A549 (cell line): ENCODE results near the gene SEC22C. TPM values are rescaled to one million over a fixed set of nuclear protein-coding genes. Genes with fewer than 3 reads are reported as not detected.

Experiments used
- ATAC-seq, 2 experiments: fragments of 200-7000 bp in 1 of 2; fragments of >200 bp in 1 of 2; cut with Nextera tagmentation in 1 of 2; cut with Tn5 transposase in 1 of 2; 3 replicates each; pipeline versions ENCODE4 v1.8.0 to v1.9.1; 2018 to 2020; ENCODE audit warnings: mild to moderate bottlenecking in 1 of 2, moderate library complexity in 1 of 2
- CTCF ChIA-PET: fragments of 300-600 bp; sonication (Branson Sonifier 250); formaldehyde crosslinking; extraction: SDS; loops from one replicate; lab custom pipeline; 2021; ENCODE audit warnings: antibody characterized with exemption, inconsistent platforms; lab: Yijun Ruan, JAX
- POLR2A ChIA-PET: fragments of 350-600 bp; formaldehyde crosslinking; extraction: SDS; loops from one replicate; lab custom pipeline; 2021; ENCODE audit warnings: antibody characterized with exemption, inconsistent platforms; lab: Yijun Ruan, JAX
- DNase-seq, 2 experiments: peaks; one replicate each; pipeline versions ENCODE4 v3.0.0 to v3.0.0-alpha.2; 2011 to 2016; ENCODE audit warnings: low read depth in 1 of 2, low spot score in 1 of 2
- FAIRE-seq: peaks from 2 replicates; lab custom pipeline; 2011; peaks lifted over from hg19 to GRCh38; lab: Jason Lieb, UNC
- H3K27ac ChIP-seq, 2 experiments: fragments of >200 bp; sonication (Bioruptor Twin); formaldehyde crosslinking; 3 replicates each; pipeline ENCODE4 v1.5.1; 2016 to 2017
- H3K4me1 ChIP-seq: fragments of >200 bp; sonication (Bioruptor Twin); formaldehyde crosslinking; 3 replicates; pipeline ENCODE4 v1.6.1; 2016
- H3K4me2 ChIP-seq: fragments of >200 bp; sonication (Bioruptor Twin); formaldehyde crosslinking; 3 replicates; pipeline ENCODE4 v1.6.1; 2016
- H3K4me3 ChIP-seq: fragments of >200 bp; sonication (Bioruptor Twin); formaldehyde crosslinking; 3 replicates; pipeline ENCODE4 v1.5.1; 2016
- H3K9me3 ChIP-seq: fragments of >200 bp; sonication (Bioruptor Twin); formaldehyde crosslinking; 3 replicates; pipeline ENCODE4 v1.6.1; 2016
- ATOH8 ChIP-seq: fragments of 250-450 bp; sonication (Bioruptor Pico); IDR thresholded peaks from 2 replicates; pipeline ENCODE4 v1.5.0; 2020; ENCODE audit warnings: low read depth, mild to moderate bottlenecking, moderate library complexity
- BCL3 ChIP-seq: fragments of >200 bp; sonication (Bioruptor Twin); formaldehyde crosslinking; IDR thresholded peaks from 3 replicates; pipeline ENCODE4 v1.6.1; 2016
- CBX2 ChIP-seq: fragments of 200-600 bp; sonication (generic); IDR thresholded peaks from 2 replicates; pipeline ENCODE4 v1.6.1; 2016; ENCODE audit warnings: low read depth, mild to moderate bottlenecking, borderline replicate concordance
- CBX8 ChIP-seq: fragments of 200-600 bp; sonication (generic); IDR thresholded peaks from 2 replicates; pipeline ENCODE4 v1.6.1; 2016
- CEBPB ChIP-seq, 2 experiments: fragments of >200 bp in 1 of 2; sonication (Bioruptor Twin) in 1 of 2; formaldehyde crosslinking in 1 of 2; IDR thresholded peaks; 2 replicates each; pipeline ENCODE4 v1.6.1; 2012 to 2016
- E2F6 ChIP-seq: IDR thresholded peaks from 2 replicates; pipeline ENCODE4 v1.6.1; 2012; ENCODE audit warnings: low read depth, borderline replicate concordance
- EHF ChIP-seq: fragments of 250-450 bp; sonication (Bioruptor Pico); IDR thresholded peaks from 2 replicates; pipeline ENCODE4 v1.5.0; 2020; ENCODE audit warnings: mild to moderate bottlenecking
- ESRRA ChIP-seq: fragments of 150-350 bp; IDR thresholded peaks from 2 replicates; pipeline ENCODE4 v1.6.1; 2014; ENCODE audit warnings: mild to moderate bottlenecking, low read length, borderline replicate concordance
- FOSB ChIP-seq: fragments of 250-450 bp; sonication (Bioruptor Pico); IDR thresholded peaks from 2 replicates; pipeline ENCODE4 v1.5.0; 2020; ENCODE audit warnings: mild to moderate bottlenecking, moderate library complexity
- FOSL2 ChIP-seq, 2 experiments: fragments of 450-650 bp in 1 of 2; fragments of >200 bp in 1 of 2; sonication (Bioruptor Twin) in 1 of 2; formaldehyde crosslinking; IDR thresholded peaks; 2 replicates each; pipeline versions ENCODE4 v1.5.0 to v1.6.1; 2016 to 2020; ENCODE audit warnings: mild to moderate bottlenecking in 1 of 2, moderate library complexity in 1 of 2
- FOXS1 ChIP-seq: fragments of 250-450 bp; sonication (Bioruptor Pico); IDR thresholded peaks from 2 replicates; pipeline ENCODE4 v1.5.0; 2020; ENCODE audit warnings: mild to moderate bottlenecking, moderate library complexity
- HDAC2 ChIP-seq: fragments of 200-600 bp; sonication (generic); IDR thresholded peaks from 2 replicates; pipeline ENCODE4 v1.6.1; 2016
- HES2 ChIP-seq: fragments of >200 bp; sonication (Bioruptor Twin); formaldehyde crosslinking; IDR thresholded peaks from 2 replicates; pipeline ENCODE4 v1.6.1; 2016
- HOXB13 ChIP-seq: fragments of 250-450 bp; sonication (Bioruptor Pico); IDR thresholded peaks from 2 replicates; pipeline ENCODE4 v1.5.0; 2020; ENCODE audit warnings: low read depth, mild to moderate bottlenecking, moderate library complexity
- HOXB5 ChIP-seq: fragments of 250-450 bp; sonication (Bioruptor Pico); IDR thresholded peaks from 2 replicates; pipeline ENCODE4 v1.5.0; 2020; ENCODE audit warnings: mild to moderate bottlenecking, moderate library complexity
- KDM1A ChIP-seq: fragments of 200-600 bp; sonication (generic); IDR thresholded peaks from 2 replicates; pipeline ENCODE4 v1.6.1; 2016; ENCODE audit warnings: low read depth, mild to moderate bottlenecking
- MYC ChIP-seq: IDR thresholded peaks from 2 replicates; pipeline ENCODE4 v1.6.1; 2012; ENCODE audit warnings: mild to moderate bottlenecking, inconsistent platforms, low read length, improper control_type of control experiment, borderline replicate concordance
- NPAS2 ChIP-seq: fragments of 250-450 bp; sonication (Bioruptor Pico); IDR thresholded peaks from 2 replicates; pipeline ENCODE4 v1.8.0; 2022; ENCODE audit warnings: mild to moderate bottlenecking, moderate library complexity, borderline replicate concordance
- POLR2A ChIP-seq: IDR thresholded peaks from 2 replicates; pipeline ENCODE4 v1.6.1; 2012; ENCODE audit warnings: mild to moderate bottlenecking, low read length
- RAD21 ChIP-seq, 2 experiments: fragments of >200 bp in 1 of 2; sonication (Bioruptor Twin) in 1 of 2; formaldehyde crosslinking in 1 of 2; IDR thresholded peaks in 1 of 2; conservative IDR thresholded peaks in 1 of 2; 2 replicates in 1 of 2; 3 replicates in 1 of 2; pipeline ENCODE4 v1.6.1; 2012 to 2018; ENCODE audit warnings: inconsistent platforms in 1 of 2
- REST ChIP-seq: fragments of 200-600 bp; sonication (generic); IDR thresholded peaks from 2 replicates; pipeline ENCODE4 v1.6.1; 2016; ENCODE audit warnings: antibody characterized with exemption, mild to moderate bottlenecking, moderate library complexity
- RFX5 ChIP-seq: fragments of 450-650 bp; IDR thresholded peaks from 2 replicates; pipeline ENCODE4 v1.7.1; 2014; ENCODE audit warnings: antibody characterized with exemption, mild to moderate bottlenecking, moderate library complexity
- SMC3 ChIP-seq: fragments of >200 bp; sonication (Bioruptor Twin); formaldehyde crosslinking; IDR thresholded peaks from 3 replicates; pipeline ENCODE4 v1.6.1; 2018; ENCODE audit warnings: inconsistent platforms
- TP53 ChIP-seq: fragments of 250-450 bp; sonication (Bioruptor Pico); IDR thresholded peaks from 2 replicates; pipeline ENCODE4 v1.5.0; 2021; ENCODE audit warnings: mild to moderate bottlenecking, moderate library complexity
- ZNF302 ChIP-seq: fragments of 250-450 bp; sonication (Bioruptor Pico); IDR thresholded peaks from 2 replicates; pipeline ENCODE4 v1.9.0; 2021; ENCODE audit warnings: inconsistent platforms, mild to moderate bottlenecking, moderate library complexity
- ZSCAN20 ChIP-seq: fragments of 250-450 bp; sonication (Bioruptor Pico); IDR thresholded peaks from 2 replicates; pipeline ENCODE4 v1.8.0; 2022; ENCODE audit warnings: mild to moderate bottlenecking, moderate library complexity
- WGBS: methylation state at CpG from one replicate; pipeline ENCODE4 v1.1.6; 2017; ENCODE audit errors: missing lambda C conversion rate; 5-methylcytosine and 5-hydroxymethylcytosine counted together
- polyA plus RNA-seq, 4 experiments: library from polyadenylated mRNA; depleted of rRNA in 3 of 4; stranded (reverse); fragments of >200 nt; fragmentation: RNase III in 1 of 4; extraction: RNeasy Plus Mini Kit Qiagen cat#74134 plus additional on column Dnase treatment in 1 of 4; gene quantifications; 2 replicates in 3 of 4; 3 replicates in 1 of 4; pipeline ENCODE4 v1.2.3, GENCODE V29; 2011 to 2017

The SEC22C gene
- polyA plus RNA-seq, 2 of the 4 experiments (the other 2 are of a cell fraction) = 31.0 to 36.2 TPM

- no peaks in the 10 kb centered on the region for H3K4me1 ChIP-seq
- no peak overlapping the region for H3K4me3 ChIP-seq
- POLR2A ChIA-PET = no interaction called here
- no peak for DNase-seq
- FAIRE-seq = no peak
- 67% methylated on average over 2 of the region's 2 CpGs for WGBS
- H3K4me2 ChIP-seq = no peak overlapping the region
- CTCF ChIA-PET = no interaction called here
- no peaks in the 10 kb centered on the region for H3K9me3 ChIP-seq
- no peak for TF ChIP-seq FOXS1
- TF ChIP-seq SMC3 = no peak
- TF ChIP-seq CEBPB (IDR thresholded peaks at IDR 0.05) = no peak
- no peak for TF ChIP-seq E2F6
- TF ChIP-seq CBX8 = no peak
- TF ChIP-seq ESRRA = no peak
- no peak for TF ChIP-seq BCL3
- no peak for TF ChIP-seq RFX5
- TF ChIP-seq HDAC2 = no peak
- no peak for TF ChIP-seq HES2
- no peak for TF ChIP-seq CBX2
- TF ChIP-seq RAD21 (conservative IDR thresholded peaks at IDR 0.05 in 1 of 2, IDR thresholded peaks at IDR 0.05 in 1 of 2) = no peak
- no peak for ATAC-seq
- no peak overlapping the region for H3K27ac ChIP-seq
Measured at GRCh38 chr3:42569593-42570142, 12.1 kb downstream of the SEC22C start.

GRCh38 chr3:42562047-42562907 lies 19.5 kb downstream of the SEC22C start:
- DNase-seq = no peak
- H3K4me3 ChIP-seq = no peak overlapping the region
- no peak for TF ChIP-seq ATOH8 (CRISPR knock-in tag)
- TF ChIP-seq EHF (CRISPR knock-in tag) = no peak
- no peak for TF ChIP-seq ESRRA
- no peak for TF ChIP-seq FOSL2 (IDR thresholded peaks at IDR 0.05)
- no peak for TF ChIP-seq FOSL2 (CRISPR knock-in tag; IDR thresholded peaks at IDR 0.05)
- no peak for TF ChIP-seq CEBPB (IDR thresholded peaks at IDR 0.05)
- no peak for TF ChIP-seq HOXB13 (CRISPR knock-in tag)
- TF ChIP-seq, all 56 proteins: peak for 0
- H3K27ac ChIP-seq = no peak overlapping the region
- ATAC-seq (no peak), FAIRE-seq (no peak)
- ChIA-PET POLR2A (no interaction called here), CTCF (interaction anchor here (2.3 kb wide), 1 partner anchor 13 kb away, joined by 5 read pairs; no protein-coding TSS in a partner anchor)
- no peaks in the 10 kb centered on the region for H3K4me1 ChIP-seq
- no peak overlapping the region for H3K4me2 ChIP-seq
- WGBS = 74% methylated on average over 3 of the region's 3 CpGs
- H3K9me3 ChIP-seq = no peaks in the 10 kb centered on the region

GRCh38 chr3:42557854-42558253 lies 23.9 kb downstream of the SEC22C start:
- no peak for FAIRE-seq
- ATAC-seq = peak; percentile 57 to 62; a peak in 3 of 6 replicates
- Histone ChIP-seq H3K4me3 (no peak overlapping the region), H3K4me1 (no peaks in the 10 kb centered on the region), H3K9me3 (no peaks in the 10 kb centered on the region), H3K4me2 (no peak overlapping the region), H3K27ac (no peak overlapping the region)
- no peak for DNase-seq
- ChIA-PET POLR2A (no interaction called here), CTCF (interaction anchor here (0.8 to 1.0 kb wide), 2 partner anchors 10 to 310 kb away, joined by 4 to 5 read pairs; no protein-coding TSS in a partner anchor)
- TF ChIP-seq TP53 (CRISPR knock-in tag) (no peak), REST (no peak), ZSCAN20 (no peak), POLR2A (no peak), NPAS2 (CRISPR knock-in tag) (no peak), HOXB5 (no peak), ZNF302 (CRISPR knock-in tag) (no peak), ATOH8 (CRISPR knock-in tag) (no peak), MYC (no peak), FOSB (CRISPR knock-in tag) (no peak), KDM1A (no peak)
